Neural cell (in vitro differentiated cells): ENCODE data around the gene PIK3AP1. TPM values are rescaled to one million over a fixed set of nuclear protein-coding genes. Genes with fewer than 3 reads are reported as not detected.

ENCODE experiments used
- H2AFZ ChIP-seq: fragments of 200-600, 300-800 bp; sonication (generic), shearing (Covaris generic); 2 replicates; pipeline ENCODE4 v1.6.0; 2014; ENCODE audit warnings: low read depth, mild to moderate bottlenecking, antibody characterized with exemption, low read length, moderate library complexity
- H3F3A ChIP-seq: fragments of 200-600 bp; shearing (Covaris generic); 2 replicates; pipeline ENCODE4 v1.6.1; 2016; ENCODE audit warnings: mild to moderate bottlenecking, moderate library complexity, mixed read lengths, antibody characterized with exemption, low read length; ENCODE audit not compliant: insufficient read depth, poor library complexity, severe bottlenecking
- H3K27ac ChIP-seq: fragments of 200-600, 300-800 bp; sonication (generic), shearing (Covaris generic); 2 replicates; pipeline ENCODE4 v1.5.1; 2014; ENCODE audit warnings: mild to moderate bottlenecking, low read length, moderate library complexity
- H3K27me3 ChIP-seq: fragments of 300-800, 200-600 bp; sonication (generic), shearing (Covaris generic); 2 replicates; pipeline ENCODE4 v1.6.0; 2014; ENCODE audit warnings: mild to moderate bottlenecking, low read depth, low read length, moderate library complexity; ENCODE audit not compliant: insufficient read depth
- H3K36me3 ChIP-seq: fragments of 300-800, 200-600 bp; sonication (generic), shearing (Covaris generic); 2 replicates; pipeline ENCODE4 v1.5.1; 2014; ENCODE audit warnings: mild to moderate bottlenecking, antibody characterized with exemption, low read length, moderate library complexity; ENCODE audit not compliant: insufficient read depth
- H3K4me2 ChIP-seq: fragments of 300-800, 200-600 bp; sonication (generic), shearing (Covaris generic); 2 replicates; pipeline ENCODE4 v1.6.0; 2014; ENCODE audit warnings: mild to moderate bottlenecking, low read length
- H3K4me3 ChIP-seq: fragments of 300-800, 200-600 bp; sonication (generic), shearing (Covaris generic); 2 replicates; pipeline ENCODE4 v1.5.1; 2014; ENCODE audit warnings: mild to moderate bottlenecking, low read length, moderate library complexity
- H3K79me2 ChIP-seq: fragments of 200-600 bp; shearing (Covaris generic); replicated peaks from 2 replicates; pipeline ENCODE4 v1.6.0; 2014; ENCODE audit warnings: mild to moderate bottlenecking, low read length, moderate library complexity; ENCODE audit not compliant: insufficient read depth
- H3K9ac ChIP-seq: fragments of 300-800, 200-600 bp; sonication (generic), shearing (Covaris generic); 2 replicates; pipeline ENCODE4 v1.6.1; 2016; ENCODE audit warnings: mild to moderate bottlenecking, low read length, mixed read lengths
- H3K9me2 ChIP-seq: fragments of 200-600 bp; shearing (Covaris generic); 2 replicates; pipeline ENCODE4 v1.6.1; 2016; ENCODE audit warnings: mild to moderate bottlenecking, low read length, mixed read lengths; ENCODE audit not compliant: insufficient read depth
- H3K9me3 ChIP-seq: fragments of 200-600, 300-800 bp; sonication (generic), shearing (Covaris generic); 2 replicates; pipeline ENCODE4 v1.6.1; 2016; ENCODE audit warnings: mild to moderate bottlenecking, mixed run types, low read length, moderate library complexity, mixed read lengths
- H4K20me1 ChIP-seq: fragments of 200-600 bp; shearing (Covaris generic); 2 replicates; pipeline ENCODE4 v1.6.1; 2016; ENCODE audit warnings: mild to moderate bottlenecking, mixed run types; ENCODE audit not compliant: insufficient read depth
- EP300 ChIP-seq: fragments of 450-650 bp; conservative IDR thresholded peaks from 2 replicates; pipeline ENCODE4 v1.6.1; 2014; ENCODE audit warnings: antibody characterized with exemption, mild to moderate bottlenecking, moderate library complexity; ENCODE audit not compliant: poor library complexity, severe bottlenecking
- EZH2 ChIP-seq: fragments of 200-600, 300-800 bp; shearing (Covaris generic), sonication (generic); IDR thresholded peaks from 2 replicates; pipeline ENCODE4 v1.6.1; 2014; ENCODE audit warnings: antibody characterized with exemption, low read length, borderline replicate concordance, mild to moderate bottlenecking; ENCODE audit not compliant: insufficient read depth, poor library complexity, severe bottlenecking
- MXI1 ChIP-seq: fragments of 450-650 bp; conservative IDR thresholded peaks from 2 replicates; pipeline ENCODE4 v1.6.1; 2014; ENCODE audit warnings: antibody characterized with exemption, mild to moderate bottlenecking; ENCODE audit not compliant: poor library complexity, severe bottlenecking
- POLR2AphosphoS5 ChIP-seq: IDR thresholded peaks from 2 replicates; pipeline ENCODE4 v1.6.1; 2012
- RAD21 ChIP-seq: fragments of 450-650 bp; conservative IDR thresholded peaks from 2 replicates; pipeline ENCODE4 v1.6.1; 2014; ENCODE audit warnings: antibody characterized with exemption, mild to moderate bottlenecking, moderate library complexity
- SMC3 ChIP-seq: fragments of 450-650 bp; conservative IDR thresholded peaks from 2 replicates; pipeline ENCODE4 v1.6.1; 2014; ENCODE audit warnings: antibody characterized with exemption, mild to moderate bottlenecking, moderate library complexity; ENCODE audit not compliant: poor library complexity
- TAF1 ChIP-seq: IDR thresholded peaks from 2 replicates; pipeline ENCODE4 v1.6.1; 2012; ENCODE audit warnings: low read depth
- polyA plus RNA-seq: library from polyadenylated mRNA; depleted of rRNA; stranded (reverse); fragments of >200 nt; gene quantifications from 2 replicates; pipeline ENCODE4 v1.2.3, GENCODE V29; 2014
- TF ChIP-seq, protein P1 (sequence below): fragments of 450-650 bp; IDR thresholded peaks from 2 replicates; pipeline ENCODE4 v1.5.1; 2014; ENCODE audit warnings: antibody characterized with exemption, mild to moderate bottlenecking, moderate library complexity; ENCODE audit not compliant: poor library complexity, severe bottlenecking
- TF ChIP-seq, protein P2 (sequence below): IDR thresholded peaks from 2 replicates; pipeline ENCODE4 v1.6.1; 2012; ENCODE audit warnings: borderline replicate concordance

The PIK3AP1 gene
- polyA plus RNA-seq, 1 donor from 2014 or later = 0.05 TPM

DNA sequence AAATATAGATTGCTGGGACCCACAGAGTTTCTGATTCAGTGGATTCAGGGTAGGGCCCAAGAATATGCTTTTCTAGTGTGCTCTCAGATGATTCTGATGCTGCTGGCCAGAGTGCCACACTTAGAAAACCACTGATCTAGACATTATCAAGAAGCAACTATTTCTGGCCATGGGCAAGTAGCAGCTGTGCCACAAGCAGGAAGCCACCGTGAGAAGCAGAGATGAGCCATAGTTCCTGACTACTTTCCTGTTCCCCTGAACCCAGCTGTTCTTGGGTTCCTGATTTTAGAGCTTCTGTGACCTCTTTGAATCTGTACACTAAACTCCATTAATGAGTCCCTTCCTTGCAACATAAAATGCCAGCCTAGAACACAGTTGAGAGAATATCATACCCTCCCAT, 38.1 kb upstream of the PIK3AP1 start:
- Histone ChIP-seq H3K27ac (no peak overlapping the region), H3K4me2 (no peak overlapping the region), H2AFZ (no peak overlapping the region), H3K4me3 (no peak overlapping the region), H3F3A (no peaks in the 10 kb centered on the region), H3K79me2 (no peaks in the 10 kb centered on the region), H3K9me3 (no peaks in the 10 kb centered on the region), H3K9ac (no peak overlapping the region), H3K9me2 (no peaks in the 10 kb centered on the region), H3K27me3 (no peaks in the 10 kb centered on the region), H3K36me3 (no peaks in the 10 kb centered on the region), H4K20me1 (no peaks in the 10 kb centered on the region)
- TF ChIP-seq, protein P1, sequence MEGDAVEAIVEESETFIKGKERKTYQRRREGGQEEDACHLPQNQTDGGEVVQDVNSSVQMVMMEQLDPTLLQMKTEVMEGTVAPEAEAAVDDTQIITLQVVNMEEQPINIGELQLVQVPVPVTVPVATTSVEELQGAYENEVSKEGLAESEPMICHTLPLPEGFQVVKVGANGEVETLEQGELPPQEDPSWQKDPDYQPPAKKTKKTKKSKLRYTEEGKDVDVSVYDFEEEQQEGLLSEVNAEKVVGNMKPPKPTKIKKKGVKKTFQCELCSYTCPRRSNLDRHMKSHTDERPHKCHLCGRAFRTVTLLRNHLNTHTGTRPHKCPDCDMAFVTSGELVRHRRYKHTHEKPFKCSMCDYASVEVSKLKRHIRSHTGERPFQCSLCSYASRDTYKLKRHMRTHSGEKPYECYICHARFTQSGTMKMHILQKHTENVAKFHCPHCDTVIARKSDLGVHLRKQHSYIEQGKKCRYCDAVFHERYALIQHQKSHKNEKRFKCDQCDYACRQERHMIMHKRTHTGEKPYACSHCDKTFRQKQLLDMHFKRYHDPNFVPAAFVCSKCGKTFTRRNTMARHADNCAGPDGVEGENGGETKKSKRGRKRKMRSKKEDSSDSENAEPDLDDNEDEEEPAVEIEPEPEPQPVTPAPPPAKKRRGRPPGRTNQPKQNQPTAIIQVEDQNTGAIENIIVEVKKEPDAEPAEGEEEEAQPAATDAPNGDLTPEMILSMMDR = no peak
- TF ChIP-seq RAD21 (no peak), SMC3 (no peak), MXI1 (no peak)

DNA sequence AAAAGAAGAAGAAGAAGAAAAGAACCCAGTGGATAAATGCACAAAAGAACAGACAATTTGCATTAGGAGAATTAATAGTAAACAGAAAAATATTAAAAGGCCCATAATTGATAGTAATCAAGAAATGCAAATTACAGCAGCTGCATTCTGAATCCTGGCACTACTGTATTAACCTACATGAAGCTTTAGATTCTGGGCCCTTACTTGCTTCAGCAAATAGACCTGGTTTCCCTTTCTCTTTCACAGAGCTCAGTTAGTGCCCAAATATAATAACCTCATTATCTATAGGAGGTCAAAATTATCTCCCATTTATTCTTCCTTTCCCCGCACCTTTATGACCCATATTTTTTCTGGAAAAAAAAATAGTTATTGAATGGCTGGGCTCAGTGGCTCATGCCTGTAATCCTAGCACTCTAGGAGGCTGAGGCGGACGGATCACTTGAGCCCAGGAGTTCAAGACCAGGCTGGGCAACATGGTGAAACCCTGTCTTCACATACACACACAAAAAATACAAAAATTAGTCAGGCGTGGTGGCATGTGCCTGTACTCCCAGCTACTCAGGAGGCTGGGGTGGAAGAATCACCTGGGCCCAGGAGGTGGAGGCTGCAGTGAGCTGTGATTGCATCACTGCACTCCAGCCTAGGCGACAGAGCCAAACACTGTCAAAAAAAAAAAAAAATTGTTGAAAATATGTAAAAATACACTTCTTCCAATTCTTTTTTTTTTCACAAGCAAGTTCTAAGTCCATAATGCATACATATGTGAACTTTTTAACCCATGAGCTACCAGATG, 36.0 kb upstream of the PIK3AP1 start:
- no peaks in the 10 kb centered on the region for H3F3A ChIP-seq
- no peak overlapping the region for H3K9ac ChIP-seq
- H3K79me2 ChIP-seq = no peaks in the 10 kb centered on the region
- H3K9me2 ChIP-seq = no peaks in the 10 kb centered on the region
- no peak overlapping the region for H2AFZ ChIP-seq
- no peaks in the 10 kb centered on the region for H3K36me3 ChIP-seq
- no peak overlapping the region for H3K27ac ChIP-seq
- TF ChIP-seq, protein P1 = no peak
- H3K4me2 ChIP-seq = no peak overlapping the region
- no peak overlapping the region for H3K4me3 ChIP-seq
- H3K27me3 ChIP-seq = no peaks in the 10 kb centered on the region
- H3K9me3 ChIP-seq = no peaks in the 10 kb centered on the region
- no peaks in the 10 kb centered on the region for H4K20me1 ChIP-seq

DNA sequence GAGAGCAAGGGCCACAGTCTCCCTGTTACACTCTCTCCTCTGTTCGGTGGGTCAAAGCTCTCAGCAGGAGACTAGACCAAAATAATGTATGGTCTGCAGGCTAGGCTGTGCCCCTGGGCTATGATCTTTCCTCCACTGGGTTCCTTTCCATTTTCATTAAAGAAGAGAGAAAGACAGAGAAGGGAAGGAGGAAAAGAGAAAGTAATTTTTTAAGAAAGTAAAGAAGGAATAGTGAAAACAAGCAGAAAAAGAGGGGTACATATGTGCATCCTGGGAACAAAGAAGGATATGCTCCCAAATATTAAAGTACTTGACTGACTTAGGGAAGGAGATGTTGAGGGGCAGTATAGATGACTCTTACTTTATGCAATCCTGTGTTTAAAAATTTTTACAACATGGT, 33.6 kb upstream of the PIK3AP1 start:
- Histone ChIP-seq H3K9me3 (no peaks in the 10 kb centered on the region), H3K4me2 (no peak overlapping the region), H3K79me2 (no peaks in the 10 kb centered on the region), H3K9ac (no peak overlapping the region), H3K27ac (no peak overlapping the region), H3K9me2 (no peaks in the 10 kb centered on the region), H3K27me3 (no peaks in the 10 kb centered on the region), H2AFZ (no peak overlapping the region), H4K20me1 (no peaks in the 10 kb centered on the region), H3K4me3 (no peak overlapping the region), H3K36me3 (no peaks in the 10 kb centered on the region), H3F3A (no peaks in the 10 kb centered on the region)
- no peak for TF ChIP-seq SMC3
- TF ChIP-seq, protein P1 = no peak
- TF ChIP-seq TAF1 = no peak
- TF ChIP-seq, protein P2, sequence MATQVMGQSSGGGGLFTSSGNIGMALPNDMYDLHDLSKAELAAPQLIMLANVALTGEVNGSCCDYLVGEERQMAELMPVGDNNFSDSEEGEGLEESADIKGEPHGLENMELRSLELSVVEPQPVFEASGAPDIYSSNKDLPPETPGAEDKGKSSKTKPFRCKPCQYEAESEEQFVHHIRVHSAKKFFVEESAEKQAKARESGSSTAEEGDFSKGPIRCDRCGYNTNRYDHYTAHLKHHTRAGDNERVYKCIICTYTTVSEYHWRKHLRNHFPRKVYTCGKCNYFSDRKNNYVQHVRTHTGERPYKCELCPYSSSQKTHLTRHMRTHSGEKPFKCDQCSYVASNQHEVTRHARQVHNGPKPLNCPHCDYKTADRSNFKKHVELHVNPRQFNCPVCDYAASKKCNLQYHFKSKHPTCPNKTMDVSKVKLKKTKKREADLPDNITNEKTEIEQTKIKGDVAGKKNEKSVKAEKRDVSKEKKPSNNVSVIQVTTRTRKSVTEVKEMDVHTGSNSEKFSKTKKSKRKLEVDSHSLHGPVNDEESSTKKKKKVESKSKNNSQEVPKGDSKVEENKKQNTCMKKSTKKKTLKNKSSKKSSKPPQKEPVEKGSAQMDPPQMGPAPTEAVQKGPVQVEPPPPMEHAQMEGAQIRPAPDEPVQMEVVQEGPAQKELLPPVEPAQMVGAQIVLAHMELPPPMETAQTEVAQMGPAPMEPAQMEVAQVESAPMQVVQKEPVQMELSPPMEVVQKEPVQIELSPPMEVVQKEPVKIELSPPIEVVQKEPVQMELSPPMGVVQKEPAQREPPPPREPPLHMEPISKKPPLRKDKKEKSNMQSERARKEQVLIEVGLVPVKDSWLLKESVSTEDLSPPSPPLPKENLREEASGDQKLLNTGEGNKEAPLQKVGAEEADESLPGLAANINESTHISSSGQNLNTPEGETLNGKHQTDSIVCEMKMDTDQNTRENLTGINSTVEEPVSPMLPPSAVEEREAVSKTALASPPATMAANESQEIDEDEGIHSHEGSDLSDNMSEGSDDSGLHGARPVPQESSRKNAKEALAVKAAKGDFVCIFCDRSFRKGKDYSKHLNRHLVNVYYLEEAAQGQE = no peak
- no peak for TF ChIP-seq MXI1
- no peak for TF ChIP-seq EZH2
- no peak for TF ChIP-seq EP300
- TF ChIP-seq RAD21 = no peak
- TF ChIP-seq POLR2AphosphoS5 = no peak
